K562 (cell line): ENCODE data around the gene WWP2. TPM values are rescaled to one million over a fixed set of nuclear protein-coding genes. Genes with fewer than 3 reads are reported as not detected.

ENCODE experiments used
- ATAC-seq: fragments of 200-7000 bp; cut with Tn5 transposase; 3 replicates; pipeline ENCODE4 v1.9.1; 2020; ENCODE audit warnings: moderate library complexity
- BruUV-seq: library from RNA; stranded (reverse); fragments of 400-500 nt; replicated peaks from 2 replicates; lab custom pipeline; 2021; lab: Mats Ljungman, UMichigan
- CTCF ChIA-PET: fragments of 300-600 bp; formaldehyde crosslinking; extraction: SDS; loops from one replicate; lab custom pipeline; 2021; ENCODE audit warnings: low intra/inter-chr PET ratio; lab: Yijun Ruan, JAX
- POLR2A ChIA-PET: fragments of 300-600, 350-650 bp; sonication (Branson Sonifier 250); formaldehyde crosslinking; extraction: SDS; loops from one replicate; lab custom pipeline; 2021; ENCODE audit warnings: antibody characterized with exemption, inconsistent platforms; lab: Yijun Ruan, JAX
- DNase-seq, 4 experiments: peaks; one replicate each; pipeline versions ENCODE4 v3.0.0 to v3.0.0-alpha.2; 2011 to 2018; ENCODE audit warnings: low spot score in 3 of 4, mixed read lengths in 3 of 4; ENCODE audit errors: extremely low read depth in 1 of 4
- FAIRE-seq: peaks from 2 replicates; lab custom pipeline; 2011; peaks lifted over from hg19 to GRCh38; lab: Jason Lieb, UNC
- H2AFZ ChIP-seq: 2 replicates; pipeline ENCODE4 v1.6.0; 2011; ENCODE audit warnings: low read depth, low read length, control low read depth, inconsistent platforms
- H3K27ac ChIP-seq: fragments of 200-600 bp; 3 replicates; pipeline ENCODE4 v1.8.0; 2011; ENCODE audit warnings: low read depth, mild to moderate bottlenecking, control low read depth, inconsistent platforms, low read length, moderate library complexity, mixed read lengths; ENCODE audit errors: extremely low read depth
- H3K27me3 ChIP-seq, 2 experiments: fragments of 300-600 bp in 1 of 2; 2 replicates in 1 of 2; 3 replicates in 1 of 2; pipeline versions ENCODE4 v1.6.0 to v1.8.0; 2011; ENCODE audit warnings: inconsistent platforms in 2 of 2, low read length in 2 of 2, mild to moderate bottlenecking in 1 of 2, mixed read lengths in 1 of 2, moderate library complexity in 1 of 2; ENCODE audit not compliant: control insufficient read depth in 2 of 2, insufficient read depth in 2 of 2
- H3K36me3 ChIP-seq: fragments of 300-600 bp; 3 replicates; pipeline ENCODE4 v1.8.0; 2011; ENCODE audit warnings: mild to moderate bottlenecking, low read length, inconsistent platforms; ENCODE audit not compliant: control insufficient read depth, insufficient read depth
- H3K4me1 ChIP-seq, 2 experiments: fragments of 200-600 bp in 1 of 2; replicated peaks in 1 of 2; 2 replicates in 1 of 2; 3 replicates in 1 of 2; pipeline versions ENCODE4 v1.5.1 to v1.8.0; 2011; ENCODE audit warnings: inconsistent platforms in 2 of 2, low read length in 2 of 2, mild to moderate bottlenecking in 1 of 2, mixed read lengths in 1 of 2, moderate library complexity in 1 of 2; ENCODE audit not compliant: control insufficient read depth in 2 of 2, insufficient read depth in 2 of 2
- H3K4me2 ChIP-seq: 2 replicates; pipeline ENCODE4 v1.6.1; 2011; ENCODE audit warnings: low read length, control low read depth, inconsistent platforms, mixed read lengths; ENCODE audit not compliant: insufficient read depth
- H3K4me3 ChIP-seq: fragments of 200-600 bp; sonication (generic), shearing (Covaris generic); 2 replicates; pipeline ENCODE4 v1.5.1; 2016; ENCODE audit warnings: control low read depth, inconsistent platforms
- H3K79me2 ChIP-seq: fragments of 200-600 bp; 3 replicates; pipeline ENCODE4 v1.8.0; 2011; ENCODE audit warnings: low read length, inconsistent platforms; ENCODE audit not compliant: control insufficient read depth, insufficient read depth
- H3K9ac ChIP-seq, 2 experiments: 2 replicates each; pipeline versions ENCODE4 v1.6.0 to v1.6.1; 2011; ENCODE audit warnings: low read depth in 2 of 2, low read length in 2 of 2, control low read depth in 1 of 2, inconsistent platforms in 1 of 2, mild to moderate bottlenecking in 1 of 2, mixed read lengths in 1 of 2; ENCODE audit not compliant: insufficient read depth in 1 of 2
- H3K9me1 ChIP-seq: one replicate; pipeline ENCODE4 v1.6.0; 2011; ENCODE audit warnings: inconsistent platforms, mild to moderate bottlenecking, low read length, moderate library complexity; ENCODE audit not compliant: control insufficient read depth, insufficient read depth
- H3K9me3 ChIP-seq: replicated peaks from 2 replicates; pipeline ENCODE4 v1.5.1; 2011; ENCODE audit warnings: low read depth, low read length, inconsistent platforms; ENCODE audit not compliant: control insufficient read depth, insufficient read depth
- H4K20me1 ChIP-seq: replicated peaks from 2 replicates; pipeline ENCODE4 v1.6.1; 2011; ENCODE audit warnings: low read length, inconsistent platforms, mixed read lengths; ENCODE audit not compliant: control insufficient read depth, insufficient read depth
- SAP30 ChIP-seq: fragments of 200-600 bp; sonication (generic); IDR thresholded peaks from 2 replicates; pipeline ENCODE4 v1.6.1; 2012; ENCODE audit warnings: borderline replicate concordance, low read depth, mild to moderate bottlenecking, moderate library complexity, low read length, control low read depth, inconsistent platforms; ENCODE audit not compliant: insufficient read depth, poor library complexity, severe bottlenecking
- SMAD2 ChIP-seq: fragments of 150-350 bp; IDR thresholded peaks from 2 replicates; pipeline ENCODE4 v1.6.1; 2014; ENCODE audit warnings: low read depth, mild to moderate bottlenecking, low read length
- ZKSCAN3 ChIP-seq: fragments of 250-450 bp; sonication (Bioruptor Pico); IDR thresholded peaks from 2 replicates; pipeline ENCODE4 v1.4.0; 2020
- WGBS: fragments of 100-300 bp; shearing (Covaris generic); methylation state at CpG from one replicate; pipeline ENCODE4 v1.1.6; 2016; ENCODE audit warnings: low coverage, mixed read lengths; ENCODE audit not compliant: insufficient coverage; ENCODE audit errors: missing lambda C conversion rate; 5-methylcytosine and 5-hydroxymethylcytosine counted together
- in situ Hi-C: fragments of 300-500 bp; cut with MboI; formaldehyde crosslinking; loops from 4 replicates; pipeline ENCODE4 v1.15.0; 2018; ENCODE audit warnings: inconsistent platforms, mixed read lengths
- intact Hi-C: fragments of 100-400 bp; cut with micrococcal nuclease; formaldehyde crosslinking; loops from 2 replicates; pipeline ENCODE4 v1.14.2; 2022
- polyA plus RNA-seq, 8 experiments: library from polyadenylated mRNA; depleted of rRNA in 4 of 8; stranded (reverse) in 5 of 8; unstranded in 3 of 8; fragments of >200 nt; fragmentation: Nextera tagmentation in 2 of 8; fragmentation: Illumina TruSeq in 1 of 8; extraction: Ambion mirVana in 2 of 8; extraction: Trizol in 1 of 8; gene quantifications; 2 replicates each; pipeline versions ENCODE4 v1.2.1 to v1.2.3, GENCODE V29; 2011 to 2014; ENCODE audit warnings: inconsistent platforms in 1 of 8, missing spikeins in 1 of 8
- total RNA-seq, 7 experiments: library from RNA; depleted of rRNA in 6 of 7; stranded (reverse); fragments of >200 nt in 6 of 7; fragmentation: Illumina TruSeq in 2 of 7; extraction: Trizol in 2 of 7; gene quantifications; 2 replicates each; pipeline versions ENCODE4 v1.2.1 to v1.2.3, GENCODE V29; 2011 to 2021; ENCODE audit warnings: low replicate concordance in 1 of 7
- TF ChIP-seq, protein P1 (sequence below), 2 experiments: fragments of 200-800 bp in 1 of 2; sonication (Bioruptor generic) in 1 of 2; sonication (generic) in 1 of 2; formaldehyde crosslinking in 1 of 2; IDR thresholded peaks in 1 of 2; conservative IDR thresholded peaks in 1 of 2; 2 replicates each; pipeline versions ENCODE4 v1.5.0 to v1.6.1; 2016 to 2020; ENCODE audit warnings: missing compliant biosample characterization in 1 of 2, missing genetic modification characterization in 1 of 2, missing genetic modification reagents in 1 of 2

WWP2 gene
- total and polyA plus RNA-seq, 9 of the 15 experiments (the other 6 are each of a cell fraction or from before 2014, with no cell fraction given) = 1.9 to 34.4 (median 14.6) TPM

GRCh38 chr16:69804297-69804696 is 42.2 kb downstream of the WWP2 start:
- H3K79me2 ChIP-seq = no peaks in the 10 kb centered on the region
- no peaks in the 10 kb centered on the region for H3K9me1 ChIP-seq
- POLR2A ChIA-PET = interaction anchor here (0.8 kb wide), 1 partner anchor 20 kb away, joined by 3 read pairs; no protein-coding TSS in a partner anchor
- no peak overlapping the region for H2AFZ ChIP-seq
- H3K9ac ChIP-seq = no peak overlapping the region
- no peaks in the 10 kb centered on the region for H3K9me3 ChIP-seq
- FAIRE-seq = no peak
- WGBS = 12% methylated on average over 1 of the region's 1 CpG
- in situ Hi-C loops = no loop called here
- H3K27ac ChIP-seq = no peak overlapping the region
- TF ChIP-seq SMAD2 (no peak), SAP30 (no peak), ZKSCAN3 (no peak)
- TF ChIP-seq, protein P1, sequence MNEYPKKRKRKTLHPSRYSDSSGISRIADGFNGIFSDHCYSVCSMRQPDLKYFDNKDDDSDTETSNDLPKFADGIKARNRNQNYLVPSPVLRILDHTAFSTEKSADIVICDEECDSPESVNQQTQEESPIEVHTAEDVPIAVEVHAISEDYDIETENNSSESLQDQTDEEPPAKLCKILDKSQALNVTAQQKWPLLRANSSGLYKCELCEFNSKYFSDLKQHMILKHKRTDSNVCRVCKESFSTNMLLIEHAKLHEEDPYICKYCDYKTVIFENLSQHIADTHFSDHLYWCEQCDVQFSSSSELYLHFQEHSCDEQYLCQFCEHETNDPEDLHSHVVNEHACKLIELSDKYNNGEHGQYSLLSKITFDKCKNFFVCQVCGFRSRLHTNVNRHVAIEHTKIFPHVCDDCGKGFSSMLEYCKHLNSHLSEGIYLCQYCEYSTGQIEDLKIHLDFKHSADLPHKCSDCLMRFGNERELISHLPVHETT (CRISPR knock-in tag; conservative IDR thresholded peaks at IDR 0.05 in 1 of 2, IDR thresholded peaks at IDR 0.05 in 1 of 2) = no peak
- TF ChIP-seq, all 486 proteins: peak for 0
- DNase-seq (no peak), ATAC-seq (no peak)
- CTCF ChIA-PET = no interaction called here
- peaks cover 10% of the 10 kb centered on the region; the same call in 1 of the 3 replicates for H3K36me3 ChIP-seq
- no peaks in the 10 kb centered on the region for H3K27me3 ChIP-seq
- no peak overlapping the region for H3K4me3 ChIP-seq
- no peak overlapping the region for H3K4me2 ChIP-seq
- BruUV-seq = no TSS peak
- H4K20me1 ChIP-seq = no peaks in the 10 kb centered on the region
- H3K4me1 ChIP-seq = no peaks in the 10 kb centered on the region; a peak in 1 of 5 replicates
- intact Hi-C loops = no loop called here
